ENCODE data around the gene GGT1.

Gene GGT1

GRCh38 chr22:24584166-24584790 lies 18.7 kb upstream of the GGT1 start:
- DNase-seq (ENCODE audit: low read depth): no peak
- no peak overlapping the region for H3K4me3 ChIP-seq (ENCODE audit: low read depth, low read length)
- in situ Hi-C loops (cut with HindIII; ENCODE audit: low sequenced_read_pairs): no loop called here
- TF ChIP-seq CTCF (IDR thresholded peaks at IDR 0.05; ENCODE audit: low read depth, low read length, missing control alignments): no peak

- DNase-seq (ENCODE audit: low read depth): no peak
- in situ Hi-C loops (cut with HindIII; ENCODE audit: low sequenced_read_pairs): no loop called here
- H3K4me3 ChIP-seq (ENCODE audit: low read depth, low read length): no peak overlapping the region
- TF ChIP-seq CTCF (IDR thresholded peaks at IDR 0.05; ENCODE audit: low read depth, low read length, missing control alignments): no peak
Measured at GRCh38 chr22:24584871-24585411, 18.1 kb upstream of the GGT1 start.

GRCh38 chr22:24585461-24585860 lies 17.5 kb upstream of the GGT1 start:
- no peak overlapping the region for H3K4me3 ChIP-seq (ENCODE audit: low read depth, low read length)
- in situ Hi-C loops (cut with HindIII; ENCODE audit: low sequenced_read_pairs): no loop called here
- DNase-seq (ENCODE audit: low read depth): no peak
- TF ChIP-seq CTCF (IDR thresholded peaks at IDR 0.05; ENCODE audit: low read depth, low read length, missing control alignments): no peak

- H3K4me3 ChIP-seq (ENCODE audit: low read depth, low read length): no peak overlapping the region
- in situ Hi-C loops (cut with HindIII; ENCODE audit: low sequenced_read_pairs): no loop called here
- no peak for DNase-seq (ENCODE audit: low read depth)
- TF ChIP-seq CTCF (IDR thresholded peaks at IDR 0.05; ENCODE audit: low read depth, low read length, missing control alignments): no peak
Measured at GRCh38 chr22:24585927-24586546, 17.0 kb upstream of the GGT1 start.

GRCh38 chr22:24587251-24587650 lies 15.7 kb upstream of the GGT1 start:
- no peak for TF ChIP-seq CTCF (IDR thresholded peaks at IDR 0.05; ENCODE audit: low read depth, low read length, missing control alignments)
- no peak for DNase-seq (ENCODE audit: low read depth)
- in situ Hi-C loops (cut with HindIII; ENCODE audit: low sequenced_read_pairs): no loop called here
- H3K4me3 ChIP-seq (ENCODE audit: low read depth, low read length): no peak overlapping the region

GRCh38 chr22:24587948-24588347 lies 15.0 kb upstream of the GGT1 start:
- TF ChIP-seq CTCF (IDR thresholded peaks at IDR 0.05; ENCODE audit: low read depth, low read length, missing control alignments): no peak
- H3K4me3 ChIP-seq (ENCODE audit: low read depth, low read length): no peak overlapping the region
- no peak for DNase-seq (ENCODE audit: low read depth)
- in situ Hi-C loops (cut with HindIII; ENCODE audit: low sequenced_read_pairs): no loop called here
